GM12878 (cell line): Measurements from ENCODE around the gene TXNL1. TPM values are rescaled to one million over a fixed set of nuclear protein-coding genes. Genes with fewer than 3 reads are reported as not detected.
A peak's percentile ranks its signal among the peaks of the same experiment; 100 is the strongest.

ENCODE experiments used
- ATAC-seq: fragments of 200-7000 bp; cut with Tn5 transposase; 3 replicates; pipeline ENCODE4 v1.9.1; 2020; ENCODE audit warnings: mild to moderate bottlenecking, moderate library complexity
- BruUV-seq: library from RNA; stranded (reverse); fragments of 400-500 nt; replicated peaks from 2 replicates; lab custom pipeline; 2021; lab: Mats Ljungman, UMichigan
- CTCF ChIA-PET: fragments of 300-600 bp; sonication (Branson Sonifier 250); formaldehyde crosslinking; extraction: SDS; loops from one replicate; lab custom pipeline; 2021; ENCODE audit warnings: inconsistent platforms; lab: Yijun Ruan, JAX
- POLR2A ChIA-PET: fragments of 350-600 bp; formaldehyde crosslinking; extraction: SDS; loops from one replicate; lab custom pipeline; 2021; ENCODE audit warnings: inconsistent platforms; lab: Charles Lee
- RAD21 ChIA-PET: fragments of 300-600 bp; sonication (Branson Sonifier 250); formaldehyde crosslinking; loops from one replicate; lab custom pipeline; 2023; ENCODE audit warnings: antibody characterized with exemption; ENCODE audit not compliant: unreplicated experiment; lab: Charles Lee
- SMC1A ChIA-PET: fragments of 300-600 bp; sonication (Branson Sonifier 250); formaldehyde crosslinking; loops from one replicate; lab custom pipeline; 2023; ENCODE audit not compliant: unreplicated experiment, uncharacterized antibody; lab: Charles Lee
- DNase-seq: peaks from one replicate; pipeline ENCODE4 v3.0.0-alpha.2; 2011; ENCODE audit warnings: low read depth, low spot score
- FAIRE-seq: peaks from 3 replicates; lab custom pipeline; 2011; peaks lifted over from hg19 to GRCh38; lab: Jason Lieb, UNC
- H2AFZ ChIP-seq: 2 replicates; pipeline ENCODE4 v1.6.0; 2011; ENCODE audit warnings: low read depth, low read length, control low read depth; ENCODE audit not compliant: control insufficient read depth
- H3K27ac ChIP-seq: 2 replicates; pipeline ENCODE4 v1.5.1; 2011; ENCODE audit warnings: control low read depth; ENCODE audit not compliant: control insufficient read depth, insufficient read depth
- H3K27me3 ChIP-seq, 2 experiments: replicated peaks in 1 of 2; 2 replicates each; pipeline versions ENCODE4 v1.6.0 to v1.6.1; 2011; ENCODE audit warnings: low read length in 1 of 2; ENCODE audit not compliant: control insufficient read depth in 2 of 2, insufficient read depth in 2 of 2
- H3K36me3 ChIP-seq, 2 experiments: 2 replicates each; pipeline ENCODE4 v1.5.1; 2011; ENCODE audit warnings: low read length in 1 of 2; ENCODE audit not compliant: control insufficient read depth in 2 of 2, insufficient read depth in 2 of 2
- H3K4me1 ChIP-seq: 2 replicates; pipeline ENCODE4 v1.6.1; 2011; ENCODE audit warnings: mild to moderate bottlenecking, low read length, moderate library complexity, mixed read lengths; ENCODE audit not compliant: control insufficient read depth, insufficient read depth
- H3K4me2 ChIP-seq: 2 replicates; pipeline ENCODE4 v1.6.0; 2011; ENCODE audit warnings: control low read depth; ENCODE audit not compliant: control insufficient read depth, insufficient read depth
- H3K4me3 ChIP-seq: fragments of 200-600 bp; sonication (generic); 2 replicates; pipeline ENCODE4 v1.5.1; 2016
- H3K79me2 ChIP-seq: 2 replicates; pipeline ENCODE4 v1.6.0; 2011; ENCODE audit warnings: low read length; ENCODE audit not compliant: control insufficient read depth, insufficient read depth
- H3K9ac ChIP-seq: 2 replicates; pipeline ENCODE4 v1.8.0; 2011; ENCODE audit warnings: low read length, control low read depth, mixed read lengths; ENCODE audit not compliant: control insufficient read depth, insufficient read depth
- H3K9me3 ChIP-seq: replicated peaks from 3 replicates; pipeline ENCODE4 v1.5.1; 2011; ENCODE audit warnings: mild to moderate bottlenecking, low read length; ENCODE audit not compliant: control insufficient read depth, insufficient read depth
- H4K20me1 ChIP-seq: 2 replicates; pipeline ENCODE4 v1.6.0; 2011; ENCODE audit not compliant: control insufficient read depth, insufficient read depth
- E2F4 ChIP-seq: IDR thresholded peaks from 2 replicates; pipeline ENCODE4 v1.6.1; 2012; ENCODE audit warnings: low read depth, low read length, improper control_type of control experiment
- E4F1 ChIP-seq: fragments of 450-650 bp; IDR thresholded peaks from 2 replicates; pipeline ENCODE4 v1.6.1; 2018; ENCODE audit warnings: borderline replicate concordance, mild to moderate bottlenecking; ENCODE audit not compliant: partially characterized antibody
- HDGF ChIP-seq: fragments of 450-650 bp; IDR thresholded peaks from 2 replicates; pipeline ENCODE4 v1.6.1; 2016; ENCODE audit warnings: antibody characterized with exemption
- MEF2A ChIP-seq: IDR thresholded peaks from 2 replicates; pipeline ENCODE4 v1.6.1; 2011; ENCODE audit warnings: low read depth, mild to moderate bottlenecking, low read length, moderate library complexity; ENCODE audit not compliant: insufficient read depth
- NR2F1 ChIP-seq: fragments of 450-650 bp; conservative IDR thresholded peaks from 2 replicates; pipeline ENCODE4 v1.6.1; 2017; ENCODE audit warnings: mild to moderate bottlenecking
- PAX8 ChIP-seq: fragments of 450-650 bp; IDR thresholded peaks from 2 replicates; pipeline ENCODE4 v1.6.1; 2017; ENCODE audit warnings: mild to moderate bottlenecking, moderate library complexity
- RUNX3 ChIP-seq: IDR thresholded peaks from 2 replicates; pipeline ENCODE4 v1.6.1; 2012; ENCODE audit warnings: low read length, inconsistent platforms
- SREBF1 ChIP-seq: IDR thresholded peaks from 2 replicates; pipeline ENCODE4 v1.6.1; 2012; ENCODE audit warnings: mild to moderate bottlenecking, low read length
- WGBS: methylation state at CpG from one replicate; pipeline ENCODE4 v1.1.6; 2016; ENCODE audit warnings: low lambda C conversion rate; ENCODE audit not compliant: insufficient replicate concordance, insufficient coverage; ENCODE audit errors: missing lambda C conversion rate; 5-methylcytosine and 5-hydroxymethylcytosine counted together
- in situ Hi-C: fragments of 300-500 bp; cut with MboI; formaldehyde crosslinking; loops from 9 replicates; pipeline ENCODE4 v1.14.3; 2018; ENCODE audit warnings: mixed read lengths
- intact Hi-C: fragments of 100-400 bp; cut with micrococcal nuclease; formaldehyde crosslinking; loops from one replicate; pipeline ENCODE4 v1.14.2; 2022; ENCODE audit not compliant: unreplicated experiment
- polyA plus RNA-seq, 11 experiments: library from polyadenylated mRNA; depleted of rRNA in 4 of 11; unstranded in 6 of 11; stranded (reverse) in 5 of 11; fragments of >200 nt; fragmentation: Nextera tagmentation in 4 of 11; fragmentation: Illumina TruSeq in 1 of 11; extraction: Ambion mirVana in 4 of 11; extraction: Trizol in 1 of 11; gene quantifications; 1 replicate in 1 of 11; 2 replicates in 10 of 11; pipeline versions ENCODE4 v1.2.1 to v1.2.3, GENCODE V29; 2011 to 2016; ENCODE audit warnings: inconsistent platforms in 2 of 11, missing spikeins in 2 of 11, low read depth in 1 of 11
- total RNA-seq, 4 experiments: library from RNA; depleted of rRNA in 3 of 4; stranded (reverse); fragments of >200 nt in 3 of 4; fragmentation: Illumina TruSeq in 1 of 4; extraction: Trizol in 1 of 4; gene quantifications; 2 replicates each; pipeline versions ENCODE4 v1.2.1 to v1.2.3, GENCODE V29; 2013 to 2021

The TXNL1 gene
- total and polyA plus RNA-seq, 10 of the 15 experiments (the other 5 are each of a cell fraction or from before 2014, with no cell fraction given): 30.9 to 124 (median 71.2) TPM

- no peak for ATAC-seq
- no peak for FAIRE-seq
- no peak for DNase-seq
- Histone ChIP-seq H3K9ac (no peak overlapping the region), H3K79me2 (peaks cover 42% of the 10 kb centered on the region), H3K36me3 (no peaks in the 10 kb centered on the region; a peak in 1 of 4 replicates), H3K27me3 (no peaks in the 10 kb centered on the region), H2AFZ (no peak overlapping the region; the same call in 1 of the 2 replicates), H4K20me1 (peaks cover 3% of the 10 kb centered on the region; the same call in 1 of the 2 replicates), H3K4me3 (peak overlapping the region; percentile 62; the same call in 1 of the 2 replicates), H3K27ac (peak overlapping the region; percentile 88; the same call in 1 of the 2 replicates), H3K4me2 (peak overlapping the region; percentile 38), H3K4me1 (peaks cover 5% of the 10 kb centered on the region), H3K9me3 (no peaks in the 10 kb centered on the region)
- intact Hi-C loops: loop anchor here (2.0 kb wide), 1 partner anchor 69 kb away; no protein-coding TSS in a partner anchor
- WGBS: 96% methylated on average over 9 of the region's 9 CpGs
- ChIA-PET RAD21 (interaction anchor here (1.0 kb wide), 1 partner anchor 11 kb away, joined by 3 read pairs; the partner anchor contains the start of gene WDR7), POLR2A (interaction anchor here (1.2 to 5.6 kb wide), 3 partner anchors 8 to 1319 kb away, joined by 3 to 39 read pairs (median 8); partner anchors contain the start of gene WDR7), SMC1A (interaction anchor here (0.6 to 4.2 kb wide), 3 partner anchors 10 to 1371 kb away, joined by 3 to 24 read pairs (median 5); partner anchors contain the start of gene WDR7), CTCF (interaction anchor here (0.6 to 1.7 kb wide), 4 partner anchors 9 to 69 kb away, joined by 4 to 6 read pairs (median 5); no protein-coding TSS in a partner anchor)
- no TSS peak for BruUV-seq
- in situ Hi-C loops: no loop called here
- TF ChIP-seq SREBF1 (no peak), HDGF (no peak), MEF2A (no peak), NR2F1 (no peak), RUNX3 (no peak), E4F1 (no peak), PAX8 (no peak), E2F4 (no peak)
These were observed 1.2 kb upstream of the TXNL1 start for GRCh38 chr18:56639571-56639970.
